Hepatocyte (in vitro differentiated cells): Measurements from ENCODE around the gene MMP1.

ENCODE experiments used
- EZH2 ChIP-seq: fragments of 200-600 bp; sonication (generic); IDR thresholded peaks from 2 replicates; pipeline ENCODE4 v1.6.1; 2016; ENCODE audit warnings: antibody characterized with exemption, mild to moderate bottlenecking, borderline replicate concordance
- TF ChIP-seq, protein P1 (sequence below): fragments of 200-600 bp; sonication (generic); IDR thresholded peaks from 2 replicates; pipeline ENCODE4 v1.5.1; 2016; ENCODE audit warnings: antibody characterized with exemption, mild to moderate bottlenecking; ENCODE audit not compliant: poor library complexity

- TF ChIP-seq, protein P1, sequence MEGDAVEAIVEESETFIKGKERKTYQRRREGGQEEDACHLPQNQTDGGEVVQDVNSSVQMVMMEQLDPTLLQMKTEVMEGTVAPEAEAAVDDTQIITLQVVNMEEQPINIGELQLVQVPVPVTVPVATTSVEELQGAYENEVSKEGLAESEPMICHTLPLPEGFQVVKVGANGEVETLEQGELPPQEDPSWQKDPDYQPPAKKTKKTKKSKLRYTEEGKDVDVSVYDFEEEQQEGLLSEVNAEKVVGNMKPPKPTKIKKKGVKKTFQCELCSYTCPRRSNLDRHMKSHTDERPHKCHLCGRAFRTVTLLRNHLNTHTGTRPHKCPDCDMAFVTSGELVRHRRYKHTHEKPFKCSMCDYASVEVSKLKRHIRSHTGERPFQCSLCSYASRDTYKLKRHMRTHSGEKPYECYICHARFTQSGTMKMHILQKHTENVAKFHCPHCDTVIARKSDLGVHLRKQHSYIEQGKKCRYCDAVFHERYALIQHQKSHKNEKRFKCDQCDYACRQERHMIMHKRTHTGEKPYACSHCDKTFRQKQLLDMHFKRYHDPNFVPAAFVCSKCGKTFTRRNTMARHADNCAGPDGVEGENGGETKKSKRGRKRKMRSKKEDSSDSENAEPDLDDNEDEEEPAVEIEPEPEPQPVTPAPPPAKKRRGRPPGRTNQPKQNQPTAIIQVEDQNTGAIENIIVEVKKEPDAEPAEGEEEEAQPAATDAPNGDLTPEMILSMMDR: no peak
- TF ChIP-seq EZH2: no peak
Observed at GRCh38 chr11:102767800-102768199, 30.2 kb downstream of the MMP1 start.
